HG03066 (cell line): ENCODE data around the gene EGFR.

Source experiments
- ATAC-seq: cut with Tn5 transposase; IDR thresholded peaks from one replicate; pipeline ENCODE4 v1.9.1; 2021; ENCODE audit warnings: low read depth; ENCODE audit not compliant: unreplicated experiment

The EGFR gene

DNA sequence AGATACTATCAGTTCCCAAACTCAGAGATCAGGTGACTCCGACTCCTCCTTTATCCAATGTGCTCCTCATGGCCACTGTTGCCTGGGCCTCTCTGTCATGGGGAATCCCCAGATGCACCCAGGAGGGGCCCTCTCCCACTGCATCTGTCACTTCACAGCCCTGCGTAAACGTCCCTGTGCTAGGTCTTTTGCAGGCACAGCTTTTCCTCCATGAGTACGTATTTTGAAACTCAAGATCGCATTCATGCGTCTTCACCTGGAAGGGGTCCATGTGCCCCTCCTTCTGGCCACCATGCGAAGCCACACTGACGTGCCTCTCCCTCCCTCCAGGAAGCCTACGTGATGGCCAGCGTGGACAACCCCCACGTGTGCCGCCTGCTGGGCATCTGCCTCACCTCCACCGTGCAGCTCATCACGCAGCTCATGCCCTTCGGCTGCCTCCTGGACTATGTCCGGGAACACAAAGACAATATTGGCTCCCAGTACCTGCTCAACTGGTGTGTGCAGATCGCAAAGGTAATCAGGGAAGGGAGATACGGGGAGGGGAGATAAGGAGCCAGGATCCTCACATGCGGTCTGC is 162.2 kb downstream of the EGFR start:
- ATAC-seq: no peak

- ATAC-seq: no peak
These were observed 162.9 kb downstream of the EGFR start for GRCh38 chr7:55181762-55182161.

GRCh38 chr7:55183897-55184296 is 165.1 kb downstream of the EGFR start:
- no peak for ATAC-seq

DNA sequence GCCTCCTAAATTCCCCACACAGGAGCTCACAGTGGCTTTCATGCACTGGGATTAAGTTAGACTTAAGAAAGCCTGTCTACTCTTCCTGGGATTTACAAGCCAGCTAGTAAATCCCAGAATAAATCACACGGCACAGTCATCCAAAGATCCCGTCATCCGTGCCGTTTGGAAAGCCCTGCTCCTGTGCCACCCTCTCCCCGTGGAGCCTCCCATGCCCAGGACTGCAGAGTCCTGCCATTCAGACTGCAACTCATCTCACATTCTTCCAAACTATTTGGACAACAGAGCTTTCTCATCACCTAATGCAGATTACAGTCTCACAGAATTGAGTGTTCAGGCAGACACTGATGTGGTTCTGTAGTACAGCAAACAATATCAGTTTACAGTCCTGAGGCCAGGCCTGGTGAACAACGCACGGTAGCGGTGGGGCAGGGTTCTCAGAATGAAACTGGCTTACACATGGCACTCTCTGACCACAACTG is 166.5 kb downstream of the EGFR start:
- ATAC-seq: no peak

DNA sequence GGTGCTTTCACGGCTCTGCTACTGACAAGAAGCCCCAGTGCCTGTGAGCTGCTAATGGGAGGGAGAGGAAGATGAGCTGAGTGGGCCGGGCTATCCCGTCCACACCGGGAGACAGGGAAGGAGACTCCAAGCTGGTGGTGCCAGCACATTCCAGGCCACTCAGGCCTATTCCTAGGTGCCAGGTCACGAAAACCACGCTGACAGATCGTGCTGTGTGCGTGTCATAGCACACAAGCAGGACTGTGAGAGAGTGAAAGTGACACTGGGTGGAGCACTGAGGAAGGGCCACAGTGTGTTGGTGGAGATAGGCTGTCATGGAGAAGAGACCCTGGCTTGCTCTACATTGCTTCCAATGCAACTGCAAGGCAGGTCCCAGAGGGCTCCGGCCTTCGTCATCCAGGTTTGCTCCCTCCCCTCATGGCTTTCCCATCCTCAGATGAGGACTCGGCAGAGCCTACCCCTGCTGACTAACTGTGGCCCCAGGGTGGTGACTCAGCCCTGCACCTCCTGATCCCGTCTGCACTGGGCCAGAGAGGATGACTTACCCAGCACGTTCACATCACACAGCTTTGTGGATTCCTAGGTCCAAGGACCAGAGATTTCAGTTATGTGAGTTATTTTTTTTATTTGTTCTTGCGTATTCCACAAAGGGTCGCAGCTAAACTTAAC is 167.3 kb downstream of the EGFR start:
- ATAC-seq: no peak

DNA sequence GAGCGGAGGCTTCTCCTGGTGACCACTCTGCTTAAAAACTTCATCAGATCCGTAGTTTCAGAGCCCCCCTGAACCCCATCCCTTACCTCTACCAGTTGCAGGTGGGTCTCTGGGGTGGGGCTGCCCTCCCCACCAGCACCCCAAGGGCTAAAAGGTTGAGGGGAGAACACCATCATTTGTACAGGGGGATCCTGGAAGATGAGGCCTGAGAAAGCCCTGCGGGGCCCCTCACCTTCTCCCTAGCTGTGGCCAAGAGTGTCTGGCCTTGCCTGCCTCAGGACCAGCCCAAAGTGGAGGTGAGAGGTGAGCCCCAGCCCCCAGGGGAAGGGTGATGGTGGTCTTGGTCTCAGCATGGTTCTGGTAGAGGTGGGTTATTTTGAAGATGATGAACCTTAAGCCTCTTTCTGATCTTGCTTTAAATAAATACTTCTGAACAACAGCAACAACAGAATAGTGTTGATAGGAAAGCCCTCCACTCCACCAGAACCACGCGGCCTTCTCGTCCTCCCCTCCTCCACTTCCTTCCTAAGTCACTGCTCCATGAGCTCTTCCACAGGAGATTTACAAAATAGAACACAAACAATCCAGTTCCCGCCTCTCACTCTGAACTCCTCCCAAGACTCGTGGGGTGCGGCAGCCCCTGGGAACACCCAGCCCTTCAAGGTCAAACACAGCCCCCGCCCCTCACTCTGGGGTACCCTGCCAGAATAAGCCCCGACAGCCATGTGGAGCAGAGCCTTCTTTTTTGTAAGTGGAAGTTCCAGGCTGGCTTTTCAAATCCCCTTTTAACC is 169.1 kb downstream of the EGFR start:
- ATAC-seq: no peak

GRCh38 chr7:55188590-55189138 is 169.8 kb downstream of the EGFR start:
- no peak for ATAC-seq

- ATAC-seq: no peak
These were observed 170.4 kb downstream of the EGFR start for GRCh38 chr7:55189146-55189766.

DNA sequence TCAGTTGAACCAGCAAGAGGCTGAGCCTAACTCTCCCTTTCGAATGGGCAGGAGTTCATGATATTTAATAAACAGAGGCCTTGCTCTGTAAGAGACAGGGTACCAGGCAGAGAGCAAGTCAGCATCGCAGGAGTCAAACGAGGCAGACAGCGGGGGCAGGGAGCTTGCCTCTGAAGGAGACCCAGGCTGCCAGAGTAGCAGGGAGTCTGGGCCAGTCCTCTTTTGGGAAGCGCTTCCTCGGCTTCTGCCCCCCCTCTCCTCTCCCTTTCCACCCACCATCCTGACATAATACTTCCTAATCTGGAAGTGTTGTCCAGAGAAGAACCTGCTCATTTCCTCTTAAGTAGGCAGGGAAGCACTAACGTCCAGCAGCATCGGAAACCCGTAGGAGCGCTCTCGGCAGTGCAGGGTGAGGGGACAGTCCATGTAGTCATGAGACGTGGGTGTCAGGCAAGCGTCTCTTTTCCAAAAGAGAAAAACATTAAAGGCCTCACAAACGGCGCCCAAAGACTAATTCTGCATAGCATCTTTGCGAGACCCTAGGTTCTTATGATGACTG is 171.1 kb downstream of the EGFR start:
- ATAC-seq: no peak

DNA sequence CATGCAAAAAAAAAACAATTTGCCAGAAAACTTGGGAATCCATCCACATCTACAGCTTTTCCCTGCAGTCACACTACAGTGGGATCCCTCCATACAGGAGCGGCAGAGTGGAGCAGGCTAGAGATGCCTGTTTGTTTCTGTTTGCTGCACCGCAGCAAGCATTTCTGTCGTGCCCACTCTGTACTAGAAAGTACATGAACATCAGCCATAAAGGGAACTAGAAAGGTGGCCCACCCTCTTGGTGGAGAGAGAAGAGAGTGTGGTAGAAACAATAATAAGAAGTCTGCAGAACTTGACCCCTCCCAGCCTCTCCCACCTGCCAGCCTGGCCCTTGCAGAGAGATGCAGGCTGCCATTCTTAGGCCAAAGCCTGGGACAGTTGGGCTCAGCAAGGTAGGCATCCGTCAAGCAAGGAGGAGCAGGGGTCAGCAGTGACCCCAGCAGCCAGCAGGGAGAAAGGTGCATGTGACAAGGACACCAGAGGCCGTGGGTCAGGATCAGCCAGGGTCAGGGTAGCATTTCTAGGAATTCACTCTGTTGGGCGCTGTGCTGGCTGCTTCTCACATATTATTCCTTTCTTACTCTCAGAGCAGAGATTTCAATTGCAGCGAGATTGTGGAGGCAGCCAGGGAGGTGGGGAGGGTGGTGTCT is 171.8 kb downstream of the EGFR start:
- no peak for ATAC-seq

DNA sequence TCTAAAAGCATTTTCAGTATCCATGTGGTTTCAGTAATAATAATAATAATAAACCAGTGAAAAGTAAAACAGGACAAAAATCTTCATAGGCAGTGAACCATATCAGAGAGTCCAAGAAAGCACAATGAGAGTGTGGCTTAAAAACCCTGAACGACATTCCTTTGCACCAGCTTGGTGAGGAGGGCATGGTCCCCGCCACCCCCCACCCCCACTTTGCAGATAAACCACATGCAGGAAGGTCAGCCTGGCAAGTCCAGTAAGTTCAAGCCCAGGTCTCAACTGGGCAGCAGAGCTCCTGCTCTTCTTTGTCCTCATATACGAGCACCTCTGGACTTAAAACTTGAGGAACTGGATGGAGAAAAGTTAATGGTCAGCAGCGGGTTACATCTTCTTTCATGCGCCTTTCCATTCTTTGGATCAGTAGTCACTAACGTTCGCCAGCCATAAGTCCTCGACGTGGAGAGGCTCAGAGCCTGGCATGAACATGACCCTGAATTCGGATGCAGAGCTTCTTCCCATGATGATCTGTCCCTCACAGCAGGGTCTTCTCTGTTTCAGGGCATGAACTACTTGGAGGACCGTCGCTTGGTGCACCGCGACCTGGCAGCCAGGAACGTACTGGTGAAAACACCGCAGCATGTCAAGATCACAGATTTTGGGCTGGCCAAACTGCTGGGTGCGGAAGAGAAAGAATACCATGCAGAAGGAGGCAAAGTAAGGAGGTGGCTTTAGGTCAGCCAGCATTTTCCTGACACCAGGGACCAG is 172.5 kb downstream of the EGFR start:
- no peak for ATAC-seq

DNA sequence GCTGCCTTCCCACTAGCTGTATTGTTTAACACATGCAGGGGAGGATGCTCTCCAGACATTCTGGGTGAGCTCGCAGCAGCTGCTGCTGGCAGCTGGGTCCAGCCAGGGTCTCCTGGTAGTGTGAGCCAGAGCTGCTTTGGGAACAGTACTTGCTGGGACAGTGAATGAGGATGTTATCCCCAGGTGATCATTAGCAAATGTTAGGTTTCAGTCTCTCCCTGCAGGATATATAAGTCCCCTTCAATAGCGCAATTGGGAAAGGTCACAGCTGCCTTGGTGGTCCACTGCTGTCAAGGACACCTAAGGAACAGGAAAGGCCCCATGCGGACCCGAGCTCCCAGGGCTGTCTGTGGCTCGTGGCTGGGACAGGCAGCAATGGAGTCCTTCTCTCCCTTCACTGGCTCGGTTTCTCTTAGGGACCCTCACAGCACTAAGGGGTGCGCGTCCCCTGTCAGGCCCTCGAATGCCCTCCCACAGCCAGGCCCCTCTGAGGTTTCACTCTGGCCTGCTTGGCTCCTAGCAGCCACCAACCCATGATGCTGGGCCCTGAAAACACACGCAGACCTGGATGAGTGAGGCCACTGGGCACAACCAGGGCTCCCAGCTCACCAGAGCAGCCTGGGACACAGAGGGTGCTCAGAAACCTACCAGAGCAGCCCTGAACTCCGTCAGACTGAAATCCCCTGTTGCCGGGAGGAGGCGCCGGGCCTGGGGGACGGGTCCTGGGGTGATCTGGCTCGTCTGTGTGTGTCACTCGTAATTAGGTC is 173.3 kb downstream of the EGFR start:
- ATAC-seq: no peak

DNA sequence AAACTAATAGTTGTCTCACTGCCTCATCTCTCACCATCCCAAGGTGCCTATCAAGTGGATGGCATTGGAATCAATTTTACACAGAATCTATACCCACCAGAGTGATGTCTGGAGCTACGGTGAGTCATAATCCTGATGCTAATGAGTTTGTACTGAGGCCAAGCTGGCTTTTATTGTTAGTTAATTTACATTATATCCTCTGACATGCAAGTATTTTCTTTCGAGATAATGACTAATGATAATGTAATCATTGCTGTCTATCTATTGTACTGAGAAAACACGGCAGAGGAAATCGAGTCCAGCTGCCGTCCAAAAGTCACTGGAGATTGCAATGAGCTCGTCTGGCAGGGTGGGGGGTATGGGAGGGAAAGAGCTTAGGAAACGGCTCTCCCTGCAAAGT is 173.9 kb downstream of the EGFR start:
- ATAC-seq: no peak

DNA sequence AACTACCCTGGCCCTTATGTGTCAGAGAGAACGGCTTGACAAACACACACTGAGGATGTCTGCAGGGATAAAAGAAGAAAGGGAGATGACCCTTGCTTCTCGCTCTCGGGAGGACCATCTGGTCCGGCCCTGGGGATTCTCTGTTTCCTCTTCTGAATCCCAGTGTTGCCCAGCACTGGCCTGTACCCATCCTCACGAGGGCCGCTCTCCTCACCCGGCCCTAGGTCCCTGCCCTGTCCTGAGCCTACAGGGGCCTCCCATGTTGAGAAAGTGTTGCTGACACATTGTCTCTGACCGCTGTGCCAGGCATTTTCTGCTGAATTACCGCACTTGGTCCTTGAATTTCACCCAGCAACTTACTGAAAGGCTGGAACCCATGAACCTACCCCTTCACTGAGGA is 174.4 kb downstream of the EGFR start:
- no peak for ATAC-seq

GRCh38 chr7:55194522-55194921 is 175.7 kb downstream of the EGFR start:
- ATAC-seq: no peak

GRCh38 chr7:55198634-55199392 is 180.0 kb downstream of the EGFR start:
- no peak for ATAC-seq

DNA sequence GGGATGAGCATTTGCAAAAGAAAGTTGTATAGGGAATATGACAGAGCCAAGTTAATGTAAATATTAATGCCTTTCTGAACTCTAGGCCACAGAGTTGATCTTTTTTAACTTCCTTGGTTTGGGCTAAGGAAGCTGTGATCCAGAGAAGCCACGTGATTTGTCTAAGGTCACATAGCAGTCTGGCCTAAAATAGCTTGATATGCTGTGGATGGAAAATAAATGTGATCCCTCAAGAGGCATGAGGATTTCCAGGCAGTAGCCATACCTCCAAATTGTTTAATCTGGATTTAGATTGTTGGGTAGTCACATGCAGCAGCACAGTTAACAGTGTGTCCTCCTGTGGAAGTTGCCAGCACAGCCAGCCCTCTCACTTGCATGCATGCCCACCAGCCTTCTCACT is 180.6 kb downstream of the EGFR start:
- no peak for ATAC-seq

DNA sequence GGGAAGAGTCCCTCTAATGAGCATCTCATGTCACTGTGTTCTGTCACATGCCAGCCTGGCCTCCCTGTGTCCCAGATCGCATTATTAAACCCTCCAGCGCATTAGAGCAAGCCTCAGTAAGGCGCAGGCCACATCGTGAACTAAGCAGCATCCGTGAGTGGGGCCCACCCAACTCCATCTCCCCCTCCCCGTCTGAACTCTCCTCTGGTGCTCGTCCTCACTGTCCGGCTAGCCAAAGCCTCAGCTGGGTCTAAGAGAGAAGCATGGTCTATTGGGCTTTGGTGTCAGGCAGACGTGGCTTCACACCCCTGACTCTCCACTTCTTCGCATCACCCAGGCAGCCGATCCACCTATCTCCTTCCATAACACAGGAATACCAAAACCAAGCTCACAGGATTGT is 181.6 kb downstream of the EGFR start:
- ATAC-seq: no peak
